Esophagus muscularis mucosa (tissue), 4 donors: ENCODE measurements around the gene ALDH1A2.

Source experiments
- EP300 ChIP-seq: sonication (generic); formaldehyde crosslinking; IDR thresholded peaks from one replicate; pipeline ENCODE4 v1.6.1; 2017; ENCODE audit warnings: antibody characterized with exemption
- POLR2A ChIP-seq: fragments of 450-650 bp; IDR thresholded peaks from one replicate; pipeline ENCODE4 v1.6.1; 2017; ENCODE audit warnings: antibody characterized with exemption, moderate library complexity, mild to moderate bottlenecking, low read depth
- POLR2AphosphoS5 ChIP-seq, 2 donors: sonication (generic); formaldehyde crosslinking; IDR thresholded peaks; one replicate each; pipeline ENCODE4 v1.6.1; 2017; ENCODE audit warnings: antibody characterized with exemption in 2 of 2
- TF ChIP-seq, protein P1 (sequence below), 3 experiments: fragments of 200-600 bp in 2 of 3; fragments of 450-650 bp in 1 of 3; sonication (generic) in 2 of 3; IDR thresholded peaks; one replicate each; pipeline ENCODE4 v1.5.1; 2017 to 2019; ENCODE audit warnings: antibody characterized with exemption in 3 of 3, mild to moderate bottlenecking in 2 of 3, moderate library complexity in 1 of 3

DNA sequence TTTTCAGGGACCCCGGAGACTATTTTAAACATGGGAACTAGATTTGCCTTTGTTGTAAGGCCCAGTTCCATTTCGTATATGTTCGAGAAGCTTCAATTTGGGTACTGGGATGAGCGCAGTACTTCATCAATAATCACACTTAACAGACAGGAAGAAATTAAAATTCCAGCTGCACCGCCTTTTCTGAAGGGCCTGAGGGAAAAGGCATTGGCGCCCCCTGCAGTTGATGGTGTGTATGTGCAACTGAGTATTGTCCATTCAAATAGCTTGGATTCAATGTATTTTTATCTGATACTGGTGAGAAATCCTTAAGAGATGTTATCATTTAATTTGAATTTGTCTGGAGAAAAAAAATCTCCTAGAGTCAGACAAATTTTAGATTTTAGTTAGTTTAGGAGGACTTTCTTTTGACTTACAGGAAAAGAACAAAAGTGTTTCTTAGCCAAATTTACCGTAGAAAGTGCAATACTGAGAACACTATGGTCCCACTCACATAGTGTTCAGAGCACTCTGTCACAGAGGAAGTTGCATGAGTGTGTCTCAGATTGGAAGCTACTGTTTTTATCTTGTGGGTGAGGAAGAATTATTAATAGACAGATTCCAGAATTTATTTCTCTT is 5.4 kb upstream of the ALDH1A2 start:
- TF ChIP-seq, protein P1, sequence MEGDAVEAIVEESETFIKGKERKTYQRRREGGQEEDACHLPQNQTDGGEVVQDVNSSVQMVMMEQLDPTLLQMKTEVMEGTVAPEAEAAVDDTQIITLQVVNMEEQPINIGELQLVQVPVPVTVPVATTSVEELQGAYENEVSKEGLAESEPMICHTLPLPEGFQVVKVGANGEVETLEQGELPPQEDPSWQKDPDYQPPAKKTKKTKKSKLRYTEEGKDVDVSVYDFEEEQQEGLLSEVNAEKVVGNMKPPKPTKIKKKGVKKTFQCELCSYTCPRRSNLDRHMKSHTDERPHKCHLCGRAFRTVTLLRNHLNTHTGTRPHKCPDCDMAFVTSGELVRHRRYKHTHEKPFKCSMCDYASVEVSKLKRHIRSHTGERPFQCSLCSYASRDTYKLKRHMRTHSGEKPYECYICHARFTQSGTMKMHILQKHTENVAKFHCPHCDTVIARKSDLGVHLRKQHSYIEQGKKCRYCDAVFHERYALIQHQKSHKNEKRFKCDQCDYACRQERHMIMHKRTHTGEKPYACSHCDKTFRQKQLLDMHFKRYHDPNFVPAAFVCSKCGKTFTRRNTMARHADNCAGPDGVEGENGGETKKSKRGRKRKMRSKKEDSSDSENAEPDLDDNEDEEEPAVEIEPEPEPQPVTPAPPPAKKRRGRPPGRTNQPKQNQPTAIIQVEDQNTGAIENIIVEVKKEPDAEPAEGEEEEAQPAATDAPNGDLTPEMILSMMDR (IDR thresholded peaks at IDR 0.05), result peak; percentile 80 to 93 (median 85)
- no peak for TF ChIP-seq POLR2AphosphoS5 (IDR thresholded peaks at IDR 0.05)
- TF ChIP-seq POLR2A, result no peak
- TF ChIP-seq EP300, result no peak
